ENCODE results near the gene CECR2. TPM values are rescaled to one million over a fixed set of nuclear protein-coding genes. Genes with fewer than 3 reads are reported as not detected.
A peak's percentile ranks its signal among the peaks of the same experiment; 100 is the strongest.

Gene CECR2
- total RNA-seq, 1 donor from 2014 or later = 40.5 TPM

GRCh38 chr22:17359501-17359900, 9.8 kb upstream of the CECR2 start:
- no peak overlapping the region for H3K27ac Mint-ChIP-seq
- H3K4me3 Mint-ChIP-seq (ENCODE audit: low read depth) = no peak overlapping the region

GRCh38 chr22:17366329-17366728, 2.9 kb upstream of the CECR2 start:
- Mint-ChIP-seq H3K27me3 (peaks cover 2% of the 10 kb centered on the region), H3K4me1 (ENCODE audit: low read depth) (peaks cover 18% of the 10 kb centered on the region), H3K9me3 (ENCODE audit: low read depth) (no peaks in the 10 kb centered on the region), H3K27ac (no peak overlapping the region), H3K36me3 (ENCODE audit: insufficient read depth) (no peaks in the 10 kb centered on the region), H3K4me3 (ENCODE audit: low read depth) (peak overlapping the region; percentile 27)
- no peak for TF ChIP-seq CTCF (IDR thresholded peaks at IDR 0.05; ENCODE audit: unreplicated experiment)
- no peak for DNase-seq (ENCODE audit: low spot score, unreplicated experiment)

More at GRCh38 chr22:17359501-17359900, 9.8 kb upstream of the CECR2 start:
- no peak for DNase-seq (ENCODE audit: low spot score, unreplicated experiment)
- H3K27me3 Mint-ChIP-seq = no peaks in the 10 kb centered on the region
- H3K36me3 Mint-ChIP-seq (ENCODE audit: insufficient read depth) = no peaks in the 10 kb centered on the region
- no peaks in the 10 kb centered on the region for H3K4me1 Mint-ChIP-seq (ENCODE audit: low read depth)
- H3K9me3 Mint-ChIP-seq (ENCODE audit: low read depth) = no peaks in the 10 kb centered on the region
- TF ChIP-seq CTCF (IDR thresholded peaks at IDR 0.05; ENCODE audit: unreplicated experiment) = no peak

- no peak overlapping the region for H3K27ac Mint-ChIP-seq
- peak overlapping the region; percentile 43 for H3K4me3 Mint-ChIP-seq (ENCODE audit: low read depth)
- DNase-seq (ENCODE audit: low spot score, unreplicated experiment) = peak; percentile 29
These were observed 2.4 kb upstream of the CECR2 start for GRCh38 chr22:17366830-17367229.

DNA sequence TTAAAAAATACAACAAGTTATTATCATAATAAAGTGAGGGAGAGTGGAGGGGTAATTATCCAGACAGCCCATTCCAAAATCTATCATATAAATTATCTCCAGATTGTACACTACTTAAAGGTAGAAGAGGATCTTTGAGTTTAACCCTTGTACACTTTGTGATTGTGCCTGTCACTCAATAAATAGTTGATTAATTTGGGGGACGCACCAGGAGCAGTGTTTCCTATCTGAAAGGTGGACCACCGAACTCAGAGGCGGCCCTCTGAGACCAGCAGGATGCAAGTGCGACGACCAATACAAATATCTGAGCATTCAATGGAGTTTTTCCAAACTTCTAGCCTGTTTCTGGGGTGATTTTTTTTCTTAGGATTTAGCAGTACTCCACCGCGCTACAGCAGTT, 1.1 kb upstream of the CECR2 start:
- no peaks in the 10 kb centered on the region for H3K9me3 Mint-ChIP-seq (ENCODE audit: low read depth)
- H3K4me1 Mint-ChIP-seq (ENCODE audit: low read depth) = peaks cover 21% of the 10 kb centered on the region
- no peak for TF ChIP-seq CTCF (IDR thresholded peaks at IDR 0.05; ENCODE audit: unreplicated experiment)
- H3K27ac Mint-ChIP-seq = peak overlapping the region; percentile 98
- DNase-seq (ENCODE audit: low spot score, unreplicated experiment) = no peak
- peaks cover 2% of the 10 kb centered on the region for H3K27me3 Mint-ChIP-seq
- no peaks in the 10 kb centered on the region for H3K36me3 Mint-ChIP-seq (ENCODE audit: insufficient read depth)
- peak overlapping the region; percentile 90 for H3K4me3 Mint-ChIP-seq (ENCODE audit: low read depth)

More at GRCh38 chr22:17366830-17367229, 2.4 kb upstream of the CECR2 start:
- Mint-ChIP-seq H3K27me3 (peaks cover 2% of the 10 kb centered on the region), H3K36me3 (ENCODE audit: insufficient read depth) (no peaks in the 10 kb centered on the region), H3K4me1 (ENCODE audit: low read depth) (peaks cover 20% of the 10 kb centered on the region), H3K9me3 (ENCODE audit: low read depth) (no peaks in the 10 kb centered on the region)
- peak; percentile 53 for TF ChIP-seq CTCF (IDR thresholded peaks at IDR 0.05; ENCODE audit: unreplicated experiment)

GRCh38 chr22:17368554-17369438, 464 bp upstream of the CECR2 start:
- Mint-ChIP-seq H3K4me3 (ENCODE audit: low read depth) (peak overlapping the region; percentile 90), H3K27ac (peak overlapping the region; percentile 98), H3K4me1 (ENCODE audit: low read depth) (peaks cover 21% of the 10 kb centered on the region)

More at GRCh38 chr22:17368554-17369438, 464 bp upstream of the CECR2 start:
- TF ChIP-seq CTCF (IDR thresholded peaks at IDR 0.05; ENCODE audit: unreplicated experiment) = no peak
- Mint-ChIP-seq H3K9me3 (ENCODE audit: low read depth) (no peaks in the 10 kb centered on the region), H3K27me3 (peaks cover 2% of the 10 kb centered on the region), H3K36me3 (ENCODE audit: insufficient read depth) (no peaks in the 10 kb centered on the region)
- DNase-seq (ENCODE audit: low spot score, unreplicated experiment) = peak; percentile 60

Data from progenitor cell of endocrine pancreas (in vitro differentiated cells).